HuH-7 (cell line): ENCODE results near the gene GALNT17.

Experiments used
- DNase-seq: peaks from one replicate; pipeline ENCODE4 v3.0.0; 2011; ENCODE audit warnings: low spot score

Gene GALNT17

GRCh38 chr7:71342202-71342601 lies 210.3 kb downstream of the GALNT17 start:
- no peak for DNase-seq

- DNase-seq, result no peak
Measured at GRCh38 chr7:71343039-71343438, 211.1 kb downstream of the GALNT17 start.

- no peak for DNase-seq
Measured at GRCh38 chr7:71343892-71344291, 211.9 kb downstream of the GALNT17 start.

GRCh38 chr7:71345117-71345884 lies 213.4 kb downstream of the GALNT17 start:
- no peak for DNase-seq

GRCh38 chr7:71348821-71349681 lies 217.1 kb downstream of the GALNT17 start:
- no peak for DNase-seq

- DNase-seq, result no peak
Measured at GRCh38 chr7:71349682-71350481, 217.9 kb downstream of the GALNT17 start.

- no peak for DNase-seq
Measured at GRCh38 chr7:71350680-71351079, 218.7 kb downstream of the GALNT17 start.

GRCh38 chr7:71354716-71355115 lies 222.8 kb downstream of the GALNT17 start:
- no peak for DNase-seq

GRCh38 chr7:71361451-71362032 lies 229.6 kb downstream of the GALNT17 start:
- no peak for DNase-seq

GRCh38 chr7:71362240-71362639 lies 230.3 kb downstream of the GALNT17 start:
- DNase-seq, result no peak

GRCh38 chr7:71363223-71363622 lies 231.3 kb downstream of the GALNT17 start:
- DNase-seq, result no peak

- DNase-seq, result no peak
Measured at GRCh38 chr7:71363627-71364026, 231.7 kb downstream of the GALNT17 start.

GRCh38 chr7:71364551-71364950 lies 232.6 kb downstream of the GALNT17 start:
- DNase-seq, result no peak

GRCh38 chr7:71372991-71373390 lies 241.0 kb downstream of the GALNT17 start:
- DNase-seq, result no peak

- DNase-seq, result no peak
Measured at GRCh38 chr7:71377062-71377461, 245.1 kb downstream of the GALNT17 start.

- no peak for DNase-seq
Measured at GRCh38 chr7:71377469-71377868, 245.5 kb downstream of the GALNT17 start.

GRCh38 chr7:71384094-71384493 lies 252.2 kb downstream of the GALNT17 start:
- DNase-seq, result no peak

GRCh38 chr7:71385330-71385729 lies 253.4 kb downstream of the GALNT17 start:
- no peak for DNase-seq

- no peak for DNase-seq
Measured at GRCh38 chr7:71386152-71386785, 254.3 kb downstream of the GALNT17 start.

- DNase-seq, result no peak
Measured at GRCh38 chr7:71388181-71388580, 256.2 kb downstream of the GALNT17 start.

- no peak for DNase-seq
Measured at GRCh38 chr7:71389976-71390375, 258.0 kb downstream of the GALNT17 start.

GRCh38 chr7:71393661-71394060 lies 261.7 kb downstream of the GALNT17 start:
- DNase-seq, result no peak
